ENCODE results near the gene PGGHG.

- TF ChIP-seq CTCF (IDR thresholded peaks at IDR 0.05) (no peak), POLR2A (IDR thresholded peaks at IDR 0.05) (no peak)
Observed at GRCh38 chr11:327581-327923, 38.6 kb downstream of the PGGHG start.

All from body of pancreas (tissue), 4 donors.